Measurements from ENCODE around the gene DPP9.

Gene DPP9

DNA sequence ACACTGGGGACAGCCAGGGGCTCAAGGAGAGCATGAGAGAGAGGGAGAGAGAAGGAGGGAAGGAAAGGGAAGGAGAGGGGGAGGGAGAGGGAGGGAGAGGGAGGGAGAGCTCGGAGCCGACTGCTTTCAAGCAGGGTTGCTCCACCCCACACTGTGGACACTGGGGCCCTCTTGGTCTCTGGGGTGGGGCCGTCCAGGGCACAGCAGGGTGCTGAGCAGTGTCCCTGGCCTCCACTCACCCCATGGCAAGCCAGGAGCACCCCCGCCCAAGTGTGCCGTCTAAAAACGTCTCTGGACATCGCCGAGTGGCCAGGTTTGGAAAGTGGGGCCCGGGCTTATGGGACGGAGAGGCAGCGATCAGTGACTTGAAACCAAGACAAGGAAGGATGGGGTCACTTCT lies 20.9 kb downstream of the DPP9 start:
- no peak for FAIRE-seq
- no peak for DNase-seq (ENCODE audit: insufficient read length, low spot score)
- TF ChIP-seq, protein P1, sequence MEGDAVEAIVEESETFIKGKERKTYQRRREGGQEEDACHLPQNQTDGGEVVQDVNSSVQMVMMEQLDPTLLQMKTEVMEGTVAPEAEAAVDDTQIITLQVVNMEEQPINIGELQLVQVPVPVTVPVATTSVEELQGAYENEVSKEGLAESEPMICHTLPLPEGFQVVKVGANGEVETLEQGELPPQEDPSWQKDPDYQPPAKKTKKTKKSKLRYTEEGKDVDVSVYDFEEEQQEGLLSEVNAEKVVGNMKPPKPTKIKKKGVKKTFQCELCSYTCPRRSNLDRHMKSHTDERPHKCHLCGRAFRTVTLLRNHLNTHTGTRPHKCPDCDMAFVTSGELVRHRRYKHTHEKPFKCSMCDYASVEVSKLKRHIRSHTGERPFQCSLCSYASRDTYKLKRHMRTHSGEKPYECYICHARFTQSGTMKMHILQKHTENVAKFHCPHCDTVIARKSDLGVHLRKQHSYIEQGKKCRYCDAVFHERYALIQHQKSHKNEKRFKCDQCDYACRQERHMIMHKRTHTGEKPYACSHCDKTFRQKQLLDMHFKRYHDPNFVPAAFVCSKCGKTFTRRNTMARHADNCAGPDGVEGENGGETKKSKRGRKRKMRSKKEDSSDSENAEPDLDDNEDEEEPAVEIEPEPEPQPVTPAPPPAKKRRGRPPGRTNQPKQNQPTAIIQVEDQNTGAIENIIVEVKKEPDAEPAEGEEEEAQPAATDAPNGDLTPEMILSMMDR (IDR thresholded peaks at IDR 0.05; ENCODE audit: insufficient read depth, missing control alignments): no peak

DNA sequence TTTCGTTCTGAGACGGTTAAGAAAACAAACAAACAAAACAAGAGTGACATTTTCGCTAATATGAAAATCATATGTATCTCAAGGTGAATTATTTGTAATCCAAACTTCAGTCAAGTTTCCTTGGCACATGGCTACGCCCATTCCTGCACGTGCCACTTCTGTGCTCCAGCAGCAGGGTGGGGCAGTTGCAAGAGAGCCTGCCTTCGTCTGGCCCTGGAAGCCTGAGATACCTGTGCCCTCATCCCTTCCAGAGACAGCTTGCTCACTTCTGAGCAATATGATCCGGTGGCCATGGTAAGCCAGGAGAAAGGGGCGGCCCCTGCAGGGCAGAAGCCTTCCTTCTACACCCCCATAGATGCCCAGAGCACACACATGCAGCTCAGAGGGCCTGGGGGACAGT lies 22.1 kb downstream of the DPP9 start:
- no peak for FAIRE-seq
- DNase-seq (ENCODE audit: insufficient read length, low spot score): no peak

GRCh38 chr19:4700693-4700970 lies 23.0 kb downstream of the DPP9 start:
- FAIRE-seq (no peak), DNase-seq (ENCODE audit: insufficient read length, low spot score) (no peak)
- TF ChIP-seq, protein P1 (IDR thresholded peaks at IDR 0.05; ENCODE audit: insufficient read depth, missing control alignments): no peak

More for the DNA sequence above, 22.1 kb downstream of the DPP9 start:
- TF ChIP-seq, protein P1 (IDR thresholded peaks at IDR 0.05; ENCODE audit: insufficient read depth, missing control alignments): no peak

DNA sequence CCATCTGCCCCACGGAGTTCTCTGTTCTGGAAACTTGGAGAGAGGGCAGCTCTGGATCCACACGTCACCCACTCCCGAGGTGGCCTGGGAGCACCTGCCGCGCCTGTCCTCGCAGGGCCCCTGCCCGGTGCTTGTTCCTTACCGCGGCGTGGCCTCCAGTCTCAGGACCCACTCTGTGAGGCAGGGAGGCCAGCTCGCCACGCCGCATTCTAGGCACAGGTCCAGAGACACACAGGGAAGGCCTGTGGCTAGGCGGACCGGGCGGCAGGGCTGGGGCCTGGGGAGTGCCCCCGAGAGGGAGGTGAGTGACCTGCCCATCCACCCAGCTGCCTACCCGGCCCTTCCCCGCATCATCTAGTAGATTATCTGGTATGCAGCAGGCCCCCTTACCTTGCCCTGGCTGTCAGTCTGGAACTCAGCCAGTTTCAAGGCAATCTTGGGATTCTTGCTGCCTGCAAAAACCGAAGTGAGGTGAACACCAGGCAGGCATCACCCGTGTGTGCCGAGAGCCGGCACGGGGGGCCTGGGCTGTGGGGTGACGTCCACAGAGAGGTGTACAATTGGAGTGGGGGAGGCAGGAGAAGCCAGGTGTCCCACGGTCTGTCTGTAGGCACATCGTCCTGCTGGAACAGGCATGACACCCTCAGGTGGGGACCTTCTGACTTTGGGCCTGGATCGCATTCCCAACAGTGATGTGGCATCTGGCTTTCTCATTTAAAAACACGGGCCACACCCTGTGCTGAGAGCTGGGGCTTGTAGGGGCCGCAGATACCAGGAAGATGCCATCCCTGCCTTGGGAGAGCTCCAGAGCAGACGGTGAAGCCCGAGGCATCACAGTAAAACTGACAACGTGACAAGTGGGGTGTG lies 23.6 kb downstream of the DPP9 start:
- FAIRE-seq: no peak

GRCh38 chr19:4697304-4697703 lies 26.3 kb downstream of the DPP9 start:
- FAIRE-seq: no peak
- TF ChIP-seq, protein P1 (IDR thresholded peaks at IDR 0.05; ENCODE audit: insufficient read depth, missing control alignments): no peak
- DNase-seq (ENCODE audit: insufficient read length, low spot score): no peak

More for the DNA sequence above, 23.6 kb downstream of the DPP9 start:
- no peak for DNase-seq (ENCODE audit: insufficient read length, low spot score)
- TF ChIP-seq, protein P1 (IDR thresholded peaks at IDR 0.05; ENCODE audit: insufficient read depth, missing control alignments): no peak

DNA sequence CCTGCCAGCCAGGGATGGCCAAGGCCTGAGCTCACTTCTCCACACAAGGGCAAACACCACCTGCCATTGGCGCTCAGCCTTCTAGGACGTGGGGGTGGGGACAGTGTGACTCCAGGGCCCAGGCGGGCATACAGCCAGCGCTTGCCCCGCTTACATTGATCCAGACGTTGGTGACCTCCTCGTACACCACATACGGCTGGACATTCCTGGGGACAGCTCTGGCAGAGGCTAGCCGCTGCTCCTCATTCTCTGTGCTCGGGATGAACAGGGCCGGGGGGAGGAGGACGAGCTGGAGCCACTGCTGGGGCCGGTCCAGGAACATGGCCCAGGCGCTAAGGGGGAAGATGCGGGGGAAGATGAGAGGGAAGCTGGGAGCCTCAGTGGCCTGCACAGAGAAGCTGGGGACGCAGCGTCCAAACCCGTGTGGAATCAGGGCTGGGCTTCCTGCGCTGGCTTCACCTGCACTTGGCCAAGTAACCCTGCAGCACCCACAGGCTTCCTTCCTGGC lies 28.4 kb downstream of the DPP9 start:
- DNase-seq (ENCODE audit: insufficient read length, low spot score) (no peak), FAIRE-seq (no peak)
- TF ChIP-seq, protein P1 (IDR thresholded peaks at IDR 0.05; ENCODE audit: insufficient read depth, missing control alignments): no peak
